SK-N-SH (cell line): ENCODE measurements around the gene PRLR.

Experiments
- CTCF ChIP-seq: fragments of 200-600 bp; sonication (generic); IDR thresholded peaks from 2 replicates; pipeline ENCODE4 v1.6.1; 2017; ENCODE audit warnings: antibody characterized with exemption, mild to moderate bottlenecking, moderate library complexity
- FOXJ3 ChIP-seq: sonication (generic); formaldehyde crosslinking; IDR thresholded peaks from 2 replicates; pipeline ENCODE4 v1.5.1; 2020; ENCODE audit warnings: mild to moderate bottlenecking, missing genetic modification reagents
- MAX ChIP-seq: IDR thresholded peaks from 2 replicates; pipeline ENCODE4 v1.4.0; 2012; ENCODE audit warnings: low read depth
- MXI1 ChIP-seq: IDR thresholded peaks from 2 replicates; pipeline ENCODE4 v1.6.1; 2012; ENCODE audit warnings: mild to moderate bottlenecking, low read depth, low read length, improper control_type of control experiment
- POLR2AphosphoS5 ChIP-seq: IDR thresholded peaks from 2 replicates; pipeline ENCODE4 v1.6.1; 2012; ENCODE audit warnings: low read depth, low read length
- SMC3 ChIP-seq: IDR thresholded peaks from 2 replicates; pipeline ENCODE4 v1.6.1; 2012; ENCODE audit warnings: low read depth, low read length, improper control_type of control experiment
- TAF1 ChIP-seq: IDR thresholded peaks from 2 replicates; pipeline ENCODE4 v1.6.1; 2012; ENCODE audit warnings: low read depth, mild to moderate bottlenecking, low read length, moderate library complexity, borderline replicate concordance
- TEAD4 ChIP-seq: IDR thresholded peaks from 2 replicates; pipeline ENCODE4 v1.4.0; 2012; ENCODE audit warnings: mild to moderate bottlenecking, borderline replicate concordance; ENCODE audit not compliant: insufficient read depth

GRCh38 chr5:35213608-35214007 lies 16.7 kb downstream of the PRLR start:
- TF ChIP-seq CTCF: no peak
- TF ChIP-seq MXI1: no peak
- no peak for TF ChIP-seq MAX
- no peak for TF ChIP-seq POLR2AphosphoS5
- TF ChIP-seq TEAD4: no peak
- TF ChIP-seq SMC3: no peak
- TF ChIP-seq FOXJ3 (CRISPR knock-in tag): no peak
- TF ChIP-seq TAF1: no peak
